Right lung (tissue), 5 donors: ENCODE measurements around the gene RTP5. TPM values are rescaled to one million over a fixed set of nuclear protein-coding genes. Genes with fewer than 3 reads are reported as not detected.
"Not testable (repeated sequence)": the region's sequence is repeated elsewhere in the genome, so short reads cannot be mapped to it uniquely, and the experiment has no call there.

Experiments used
- DNase-seq, 2 donors: peaks; one replicate each; pipeline ENCODE4 v3.0.0-alpha.2; 2013
- polyA plus RNA-seq, 5 donors: library from polyadenylated mRNA; unstranded; fragments of 120-200 nt; gene quantifications; one replicate each; pipeline versions ENCODE4 v1.2.1 to v1.2.3, GENCODE V29; 2013; ENCODE audit warnings: inconsistent platforms in 1 of 5, low replicate concordance in 1 of 5; ENCODE audit not compliant: insufficient read length in 5 of 5, insufficient read depth in 1 of 5

Gene RTP5
- polyA plus RNA-seq, 5 donors = not detected

DNA sequence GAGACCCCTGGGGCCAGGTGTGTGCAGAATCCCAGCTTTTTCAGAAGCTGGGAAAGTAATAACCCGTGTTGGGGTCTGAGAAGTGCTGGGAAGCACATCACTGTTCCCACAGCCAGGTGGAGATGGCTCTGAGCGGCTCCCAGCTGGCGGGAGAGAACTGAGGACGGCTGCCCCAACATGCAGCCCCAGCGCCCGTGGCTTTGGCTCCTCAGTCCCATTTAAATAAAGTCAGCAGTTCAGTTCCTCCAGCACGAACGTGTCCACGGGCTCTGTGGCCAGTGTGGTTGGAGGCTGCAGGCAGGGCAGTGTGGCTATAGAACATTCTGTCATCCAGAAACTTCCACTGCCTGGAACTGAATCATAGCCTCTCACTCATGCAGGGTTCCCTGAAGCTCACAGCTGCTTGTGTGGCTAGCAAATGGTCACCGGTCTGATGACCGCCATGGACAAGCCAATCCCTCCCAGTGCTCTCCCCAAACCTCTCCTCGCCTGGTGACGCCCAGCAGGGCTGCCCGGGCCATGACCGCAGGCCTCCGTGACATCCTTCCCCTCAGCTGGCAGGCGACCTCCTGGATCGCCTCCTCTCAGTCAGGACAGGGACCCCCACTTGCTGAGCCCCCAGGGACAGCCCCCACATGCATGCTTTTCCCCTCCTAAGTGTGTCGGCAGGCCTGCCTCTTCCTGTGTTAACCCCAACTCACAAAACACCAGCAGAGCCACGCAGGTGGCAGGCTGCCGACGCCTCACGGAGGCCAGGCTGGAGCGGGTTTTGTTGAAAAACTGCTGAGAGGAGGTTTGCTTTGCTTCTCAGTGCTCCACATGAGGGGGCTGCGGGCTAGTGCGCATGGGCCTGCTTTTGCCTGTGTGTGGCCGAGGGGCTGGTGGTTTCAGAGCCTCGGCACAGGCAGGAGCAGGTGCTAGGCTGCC is 1.3 kb downstream of the RTP5 start:
- DNase-seq = no peak

DNA sequence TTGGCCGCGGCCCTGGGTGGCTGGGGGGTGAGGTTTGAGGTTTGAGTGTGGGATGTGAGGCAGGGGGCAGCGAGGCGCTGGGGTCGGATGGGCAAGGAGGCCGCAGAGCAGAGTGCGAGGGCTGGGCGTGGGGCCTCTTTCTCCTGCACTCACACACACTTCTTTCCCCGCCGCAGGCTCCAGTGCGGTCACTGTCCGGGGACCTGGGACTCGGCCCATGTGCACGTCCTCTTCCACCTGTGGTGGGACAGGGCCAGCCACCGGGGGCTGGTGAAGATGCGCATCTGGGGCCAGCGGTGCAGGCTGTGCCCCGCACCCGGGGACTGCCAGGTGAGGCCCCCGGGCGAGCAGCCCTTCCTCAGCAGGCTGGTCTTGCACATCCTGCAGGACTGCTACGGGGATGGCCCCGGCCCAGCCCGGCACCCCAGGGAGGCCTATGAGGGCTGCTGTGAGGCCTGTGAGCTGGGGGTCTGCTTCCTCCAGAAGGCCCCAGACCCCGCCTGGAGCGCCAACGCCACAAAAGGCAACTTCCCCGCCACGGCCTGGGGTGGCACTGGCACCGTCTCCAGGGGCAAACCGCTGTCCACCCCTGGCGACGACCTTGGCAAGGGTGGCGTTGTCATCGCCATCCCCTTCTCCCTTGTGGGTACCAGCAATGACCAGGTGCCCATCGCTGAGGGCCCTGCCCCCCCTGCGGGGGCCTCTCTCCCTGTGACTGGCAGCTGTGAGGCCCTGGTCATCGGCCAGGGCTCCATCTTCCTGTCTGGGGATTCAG is 2.2 kb downstream of the RTP5 start:
- DNase-seq = no peak

DNA sequence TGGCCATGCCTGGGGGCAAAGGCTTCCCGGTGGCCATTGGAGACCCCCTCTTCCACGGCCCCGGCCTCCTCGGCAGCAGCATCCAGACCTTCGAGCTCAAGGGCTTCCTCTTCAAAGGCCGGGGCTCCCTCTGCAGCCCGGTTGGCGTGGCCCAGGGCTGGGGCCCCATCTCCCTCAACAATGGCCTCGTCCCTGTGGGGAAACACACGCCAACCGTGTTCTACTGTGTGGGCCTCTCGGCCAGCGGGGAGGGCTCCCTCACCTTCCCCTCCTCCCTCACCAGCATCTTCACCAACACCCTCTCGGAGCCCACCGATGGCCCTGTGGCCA is 2.7 kb downstream of the RTP5 start:
- no peak for DNase-seq

DNA sequence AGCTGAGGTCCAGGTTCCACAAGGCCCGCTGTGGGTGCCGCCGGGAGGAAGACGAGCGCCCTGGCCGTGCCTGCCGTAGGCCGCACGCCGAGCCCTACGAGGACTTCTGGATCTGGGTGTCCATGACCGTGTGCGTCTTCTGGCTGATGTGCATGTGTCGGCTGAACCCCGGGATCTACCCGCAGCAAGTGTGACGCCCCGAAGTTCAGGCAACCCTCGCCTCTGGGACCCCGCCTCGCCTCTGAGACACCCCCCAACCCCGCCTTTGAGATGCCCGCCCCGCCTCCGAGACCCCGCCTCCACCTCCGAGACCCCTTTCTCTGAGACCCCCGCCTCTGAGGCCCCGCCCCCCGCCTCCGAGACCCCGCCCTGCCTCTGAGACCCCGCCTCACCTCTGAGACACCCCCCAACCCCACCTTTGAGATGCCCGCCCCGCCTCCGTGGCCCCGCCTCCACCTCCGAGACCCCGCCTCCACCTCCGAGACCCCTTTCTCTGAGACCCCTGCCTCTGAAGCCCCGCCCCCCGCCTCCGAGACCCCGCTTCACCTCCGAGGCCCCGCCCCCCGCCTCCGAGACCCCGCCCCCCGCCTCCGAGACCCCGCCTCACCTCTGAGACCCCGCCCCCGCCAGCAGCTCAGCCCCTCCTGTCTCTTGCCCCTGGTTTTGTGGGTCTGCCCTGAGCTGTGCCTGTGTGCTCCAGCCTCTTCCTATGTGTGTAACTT is 3.7 kb downstream of the RTP5 start:
- no peak for DNase-seq

DNA sequence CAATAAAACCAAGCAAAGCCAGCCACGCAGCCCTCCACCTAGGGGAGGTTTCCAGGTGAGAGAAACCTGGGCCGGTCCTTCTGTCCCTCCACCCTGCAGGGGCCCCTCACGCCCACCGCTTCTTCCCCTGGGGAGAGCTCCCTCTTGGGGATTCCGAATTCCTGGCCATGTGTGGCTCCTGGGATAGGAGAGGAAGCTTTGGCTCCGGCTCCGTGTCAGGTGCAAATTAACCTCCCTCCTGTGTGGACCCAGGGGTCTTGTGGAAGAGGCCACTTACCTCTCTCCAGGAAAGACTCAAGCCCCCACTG is 4.2 kb downstream of the RTP5 start:
- no peak for DNase-seq

DNA sequence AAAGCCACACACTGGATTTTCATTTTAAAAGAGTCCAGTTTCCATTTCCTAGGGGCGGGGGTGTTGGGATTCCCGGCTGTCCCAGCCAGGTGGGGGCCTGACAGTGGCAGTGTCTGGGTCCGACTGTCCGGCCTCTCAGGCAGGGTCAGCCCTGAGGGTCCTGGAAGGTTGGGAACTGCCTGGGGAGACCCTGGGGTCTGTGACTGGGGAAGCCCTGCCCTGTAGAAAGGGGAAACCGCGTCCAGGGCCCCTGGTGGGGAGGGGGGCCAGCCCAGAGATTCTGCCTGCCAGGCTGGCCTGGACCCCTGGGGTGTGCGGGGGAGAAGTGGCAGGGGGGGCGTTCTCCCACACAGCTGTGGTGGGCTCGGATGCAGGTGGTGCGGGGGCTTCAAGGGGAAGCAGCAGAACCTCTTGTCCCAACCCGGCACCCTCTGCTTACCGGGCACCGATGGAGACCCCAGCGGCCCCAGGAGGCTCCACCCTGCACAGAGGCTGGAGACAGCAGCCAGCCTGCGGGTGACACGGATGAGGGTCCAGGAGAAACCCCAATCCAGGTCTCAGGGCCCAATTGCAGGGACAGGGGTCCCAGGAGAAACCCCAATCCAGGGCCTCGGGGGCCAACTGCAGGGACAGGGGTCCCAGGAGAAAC is 4.9 kb downstream of the RTP5 start:
- no peak for DNase-seq

DNA sequence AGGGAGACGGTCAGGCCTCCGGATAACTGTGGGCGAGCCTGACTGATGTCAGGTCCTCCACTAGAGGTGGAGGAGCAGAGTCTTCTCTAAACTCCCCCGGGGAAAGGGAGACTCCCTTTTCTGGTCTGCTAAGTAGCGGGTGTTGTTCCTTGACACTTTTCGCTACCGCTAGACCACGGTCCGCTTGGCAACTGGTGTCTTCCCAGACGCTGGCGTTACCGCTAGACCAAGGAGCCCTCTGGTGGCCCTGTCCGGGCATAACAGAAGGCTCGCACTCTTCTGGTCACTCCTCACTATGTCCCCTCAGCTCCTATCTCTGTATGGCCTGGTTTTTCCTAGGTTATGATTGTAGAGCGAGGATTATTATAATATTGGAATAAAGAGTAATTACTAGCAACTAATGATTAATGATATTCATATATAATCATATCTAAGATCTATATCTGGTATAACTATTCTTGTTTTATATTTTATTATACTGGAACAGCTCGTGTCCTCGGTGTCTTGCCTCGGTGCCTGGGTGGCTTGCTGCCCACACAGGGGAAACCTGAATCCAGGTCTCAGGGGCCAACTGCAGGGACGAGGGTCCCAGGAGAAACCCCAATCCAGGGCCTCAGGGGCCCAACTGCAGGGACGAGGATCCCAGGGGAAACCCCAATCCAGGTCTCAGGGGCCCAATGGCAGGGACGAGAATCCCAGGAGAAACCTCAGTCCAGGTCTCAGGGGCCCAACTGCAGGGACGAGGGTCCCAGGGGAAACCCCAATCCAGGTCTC is 6.4 kb downstream of the RTP5 start:
- DNase-seq = not testable (repeated sequence)

DNA sequence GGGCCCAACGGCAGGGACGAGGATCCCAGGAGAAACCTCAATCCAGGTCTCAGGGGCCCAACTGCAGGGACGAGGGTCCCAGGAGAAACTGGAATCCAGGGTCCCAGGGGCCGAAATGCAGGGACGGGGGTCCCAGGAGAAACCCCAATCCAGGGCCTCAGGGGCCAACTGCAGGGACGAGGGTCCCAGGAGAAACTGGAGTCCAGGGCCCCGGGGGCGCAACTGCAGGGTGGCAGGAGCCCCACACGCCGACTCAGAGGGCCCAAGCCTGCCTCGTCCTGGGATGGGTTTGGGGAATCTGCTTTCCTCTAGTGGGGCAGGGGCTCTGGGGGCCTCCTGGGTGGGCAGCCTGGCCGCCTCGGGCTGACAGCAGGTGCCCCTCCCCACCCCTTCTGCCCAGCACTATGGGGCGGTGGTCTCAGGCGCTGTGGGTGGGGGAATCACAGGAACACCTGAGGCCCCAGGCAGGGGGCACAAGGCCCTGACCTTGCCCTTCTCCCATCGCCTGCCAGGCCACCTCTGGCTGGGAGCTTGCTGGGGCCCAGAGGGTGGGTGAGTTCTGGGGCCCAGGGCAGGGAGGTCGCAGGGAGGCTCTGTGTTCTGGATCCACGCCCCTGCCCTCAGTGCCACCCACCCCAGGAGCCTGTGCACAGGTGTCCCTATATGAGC is 7.1 kb downstream of the RTP5 start:
- DNase-seq = no peak

DNA sequence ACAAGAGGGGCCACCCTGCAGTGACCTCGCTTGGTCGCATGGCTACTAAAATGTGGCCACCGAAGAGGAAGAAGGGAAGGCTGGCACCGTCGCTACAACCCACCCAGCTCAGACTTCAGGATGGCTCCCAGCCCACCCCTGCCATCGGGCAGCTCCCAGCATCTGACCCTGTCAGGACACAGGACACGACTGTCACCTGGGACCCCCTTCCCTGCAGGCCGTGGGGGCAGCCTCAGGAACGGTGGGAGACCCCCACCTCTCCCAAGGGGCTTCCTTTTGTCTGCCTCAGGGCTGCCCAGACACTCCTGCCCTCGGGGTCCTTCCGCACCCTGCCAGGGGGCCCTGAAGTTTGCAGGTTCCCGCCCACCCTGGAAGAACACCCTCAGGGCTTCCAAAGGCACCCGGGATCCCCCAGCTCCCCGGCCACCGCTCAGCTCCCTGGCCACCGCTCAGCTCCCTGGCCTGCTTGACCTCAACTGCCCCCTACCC is 7.7 kb downstream of the RTP5 start:
- no peak for DNase-seq

DNA sequence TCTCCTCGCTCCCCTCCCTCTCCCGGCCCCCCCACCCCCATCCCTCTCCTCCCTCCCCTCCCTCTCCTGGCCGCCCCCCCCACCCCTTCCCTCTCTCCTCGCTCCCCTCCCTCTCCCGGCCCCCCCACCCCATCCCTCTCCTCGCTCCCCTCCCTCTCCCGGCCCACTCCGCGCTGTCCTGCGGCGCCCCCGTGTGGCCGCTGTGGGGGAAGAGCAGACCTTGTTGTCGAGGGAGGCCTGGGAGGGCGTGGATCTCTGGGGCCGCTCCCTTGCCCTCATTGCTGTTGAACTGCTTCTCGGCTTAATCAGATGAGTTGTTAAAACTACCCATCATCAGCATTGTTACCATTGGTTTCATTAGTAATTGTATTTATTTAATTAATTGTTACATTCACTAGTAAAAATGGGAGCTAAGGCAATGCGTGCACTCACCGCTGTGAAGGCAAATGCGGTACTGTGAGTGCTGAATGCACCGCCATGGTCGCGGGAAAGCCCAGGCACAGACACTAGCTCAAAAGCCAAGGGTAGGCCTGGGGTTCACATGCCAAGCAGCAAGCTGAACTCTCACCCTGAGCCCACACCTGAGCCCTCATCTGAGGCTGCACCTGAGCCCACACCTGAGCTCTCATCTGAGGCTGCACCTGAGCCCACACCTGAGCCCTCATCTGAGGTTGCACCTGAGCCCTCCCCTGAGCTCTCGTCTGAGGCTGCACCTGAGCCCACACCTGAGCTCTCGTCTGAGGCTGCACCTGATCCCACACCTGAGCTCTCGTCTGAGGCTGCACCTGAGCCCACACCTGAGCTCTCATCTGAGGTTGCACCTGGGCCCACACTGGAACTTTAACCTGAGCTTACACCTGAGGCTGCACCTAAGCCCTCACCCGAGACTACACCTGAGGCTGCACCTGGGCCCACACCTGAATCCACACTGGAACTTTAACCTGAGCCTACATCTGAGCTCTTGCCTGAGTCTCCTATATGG is 8.8 kb downstream of the RTP5 start:
- peak; percentile 51 to 57 for DNase-seq

DNA sequence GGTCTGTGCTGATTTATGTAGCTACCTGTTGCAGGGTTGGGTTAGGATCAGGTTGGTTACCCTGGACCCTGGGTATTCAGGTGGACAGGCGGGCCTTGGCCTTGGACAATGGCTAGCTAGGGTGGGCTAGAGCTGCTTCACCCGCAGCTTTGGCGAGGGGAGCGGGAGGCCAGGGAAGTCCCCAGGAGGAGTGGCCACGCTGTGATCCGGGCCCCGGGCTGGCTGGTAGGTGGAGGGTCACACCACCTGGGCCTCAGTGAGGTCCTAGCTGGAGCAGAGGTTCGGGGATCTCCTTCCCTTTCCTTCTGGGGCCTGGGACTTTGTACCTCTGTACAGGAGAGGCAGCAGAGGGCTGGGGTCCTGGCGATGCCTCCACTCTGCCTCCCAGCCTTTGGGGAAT is 9.8 kb downstream of the RTP5 start:
- no peak for DNase-seq

DNA sequence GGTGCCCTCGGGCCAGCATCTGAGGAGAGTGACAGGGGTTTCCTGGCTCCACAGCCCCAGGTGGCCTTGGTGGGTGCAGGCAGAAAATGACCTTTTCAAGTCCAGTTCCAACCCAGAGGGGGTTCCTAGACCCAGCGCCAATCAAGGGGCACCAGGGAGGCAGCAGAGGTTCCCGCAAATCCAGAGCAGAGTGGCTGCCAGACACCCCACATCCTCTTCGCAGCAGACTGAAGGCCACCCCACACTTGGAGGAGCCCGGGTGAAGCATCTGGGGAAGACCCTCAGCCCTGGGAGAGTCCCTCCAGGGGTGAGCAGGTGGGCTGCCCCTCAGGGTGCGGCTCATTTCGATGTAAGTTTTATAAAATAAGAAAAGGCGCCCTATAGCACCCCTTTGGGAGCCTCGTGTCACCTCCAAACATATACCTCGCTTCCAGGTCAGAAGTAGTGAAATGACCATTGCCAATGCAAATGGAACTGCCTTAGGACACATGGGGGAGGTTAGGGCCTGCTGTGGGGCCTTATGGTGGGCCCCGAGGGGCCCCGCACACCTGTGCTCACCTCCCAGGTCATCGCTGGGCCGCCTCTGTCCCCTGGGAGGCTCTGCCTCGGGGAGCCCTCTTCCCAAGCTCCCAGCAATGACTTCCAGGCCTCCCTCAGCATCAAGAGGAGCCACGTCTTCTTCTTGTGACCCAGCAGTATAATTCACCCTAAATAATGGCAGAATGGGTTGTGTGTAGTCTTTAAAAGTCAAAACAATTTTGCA is 11.0 kb downstream of the RTP5 start:
- no peak for DNase-seq

DNA sequence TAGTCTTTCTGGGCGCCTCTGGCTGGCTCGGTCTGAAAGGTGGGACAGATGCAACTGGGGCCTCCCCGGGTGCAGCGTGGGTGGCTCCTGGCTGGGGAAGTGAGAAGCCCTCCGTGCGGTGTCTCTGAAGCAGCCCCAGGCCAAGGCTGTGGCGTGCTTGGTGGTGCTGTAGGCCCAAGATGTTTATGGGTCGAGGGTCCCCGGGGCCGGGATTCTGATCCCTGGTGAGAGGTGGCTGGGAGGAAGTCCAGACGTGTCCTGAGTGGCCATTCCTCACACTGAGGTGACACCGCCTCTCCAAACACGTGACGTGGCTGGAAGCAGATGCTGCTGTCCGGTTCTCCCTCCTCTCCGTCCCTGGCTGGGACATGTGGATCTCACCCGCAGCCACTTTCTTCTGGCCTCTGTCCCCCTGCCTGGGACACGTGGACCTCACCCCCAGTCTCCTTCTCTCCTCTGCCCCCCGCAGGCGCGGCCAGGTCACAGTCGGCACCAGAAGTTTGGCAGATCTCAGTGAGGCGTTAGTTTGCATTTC is 12.6 kb downstream of the RTP5 start:
- DNase-seq = peak in 1 of 2 donors; percentile 28

DNA sequence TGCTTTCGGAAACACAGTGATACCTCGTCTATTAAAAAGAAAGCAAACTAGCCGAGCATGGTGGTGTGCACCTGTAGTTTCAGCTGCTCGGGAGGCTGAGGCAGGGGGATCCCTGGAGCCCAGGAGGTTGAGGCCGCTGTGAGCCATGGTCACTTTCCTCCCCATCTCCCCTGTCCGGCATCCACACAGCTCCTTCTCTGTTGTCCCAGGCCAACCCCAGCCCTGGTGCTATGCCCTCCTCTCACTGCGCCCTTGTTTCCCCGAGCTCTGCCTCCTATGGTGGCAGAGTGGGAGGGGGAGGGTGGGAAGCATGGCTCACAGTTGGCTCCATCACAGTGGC is 15.4 kb downstream of the RTP5 start:
- no peak for DNase-seq

DNA sequence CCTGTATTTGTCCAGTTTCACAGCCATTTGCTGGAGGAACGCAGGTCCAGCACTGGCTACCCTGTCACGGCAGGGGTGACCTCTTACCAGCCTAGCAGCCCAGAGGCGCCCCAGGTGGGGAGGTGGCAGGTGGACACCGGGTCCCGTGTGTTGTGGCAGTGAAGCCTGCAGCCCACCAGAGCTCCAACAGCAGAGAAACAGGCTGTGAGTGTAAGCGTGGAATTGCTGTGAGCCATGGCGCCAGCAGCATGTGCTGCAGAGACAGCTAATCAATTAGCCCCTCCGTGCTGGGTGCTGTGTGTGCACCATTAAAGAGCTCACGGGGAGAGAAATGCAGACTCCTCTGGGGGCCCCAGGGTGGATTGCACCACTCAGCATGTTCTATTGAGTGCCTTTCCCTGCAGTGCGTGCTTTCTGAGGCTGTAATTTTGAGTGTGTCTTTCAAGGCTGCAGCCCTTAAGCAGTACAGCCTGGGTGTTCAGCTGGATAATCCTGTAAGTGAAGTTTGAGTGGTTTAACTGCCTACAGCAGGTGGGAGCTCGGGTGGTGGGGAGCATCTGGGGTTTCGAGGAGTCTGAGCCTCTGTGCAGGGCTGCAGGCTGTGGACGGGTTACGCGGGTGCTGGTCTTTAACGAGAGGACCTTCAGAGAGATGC is 15.9 kb downstream of the RTP5 start:
- no peak for DNase-seq

DNA sequence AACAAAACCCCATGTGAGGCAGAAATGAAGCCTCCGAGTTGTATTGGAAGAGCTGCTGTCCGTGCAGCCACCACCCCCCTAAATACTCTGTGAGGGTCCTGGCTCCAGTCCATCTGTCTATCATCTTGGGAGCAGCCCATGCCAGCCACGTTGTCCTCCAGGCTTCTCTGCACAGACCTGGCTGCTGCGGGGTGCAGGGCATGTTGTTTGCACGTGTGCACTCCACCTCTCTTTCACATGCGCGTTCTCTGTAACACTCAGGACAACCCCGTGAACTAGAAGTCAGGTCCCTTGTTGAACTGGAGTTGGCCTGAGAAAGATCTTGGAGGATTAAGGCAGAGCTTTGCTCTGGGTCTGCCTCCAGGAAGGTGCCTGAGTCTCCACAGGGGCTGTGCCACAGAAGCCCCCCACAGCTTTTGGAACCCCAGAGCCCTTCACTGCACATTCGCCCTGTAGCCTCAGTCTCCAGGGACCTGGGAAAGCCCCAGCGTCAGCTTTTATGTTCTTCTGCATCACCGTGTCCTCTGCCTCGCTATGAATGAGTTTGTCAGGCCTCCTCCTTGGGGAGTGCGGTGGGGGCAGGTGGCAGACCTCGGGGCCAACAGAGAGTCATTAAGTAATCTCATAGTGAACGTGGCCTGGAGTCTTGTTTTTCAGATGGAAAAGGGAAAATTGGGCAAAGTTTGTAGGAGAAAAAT is 16.6 kb downstream of the RTP5 start:
- DNase-seq = no peak

DNA sequence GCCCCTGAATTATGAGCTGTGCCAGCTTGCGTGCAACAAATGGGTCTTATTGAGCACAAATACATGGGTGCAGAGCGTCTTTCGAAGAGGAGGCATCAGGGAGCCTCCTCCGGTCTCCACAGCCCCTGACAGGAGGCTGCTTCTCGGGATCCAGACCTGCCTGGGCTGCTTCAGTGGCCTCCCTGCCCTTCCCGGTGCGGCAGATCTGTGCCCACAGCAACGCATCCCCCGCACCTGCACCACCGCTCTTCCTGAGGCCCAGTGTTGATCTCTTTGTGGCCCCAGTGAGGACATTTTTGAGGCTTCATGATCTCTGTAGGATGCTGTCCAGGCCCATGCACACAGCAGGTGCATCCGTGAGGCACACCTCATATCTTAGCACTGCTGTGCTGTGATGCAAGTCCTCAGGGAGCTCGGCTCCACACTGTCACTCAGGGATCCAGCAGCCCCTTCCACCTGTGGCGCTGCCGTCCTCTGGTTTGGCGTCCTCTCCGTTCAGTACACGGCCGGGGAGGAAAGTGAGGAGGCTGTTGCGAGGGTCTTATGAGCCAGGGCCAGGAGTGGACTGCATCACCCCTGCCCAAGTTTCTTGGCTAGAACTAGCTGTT is 17.4 kb downstream of the RTP5 start:
- DNase-seq = no peak
